ENCODE measurements around the gene WNT16. TPM values are rescaled to one million over a fixed set of nuclear protein-coding genes. Genes with fewer than 3 reads are reported as not detected.

The WNT16 gene
- total RNA-seq, 1 donor from 2014 or later, result not detected

GRCh38 chr7:121339082-121339481 lies 10.3 kb downstream of the WNT16 start:
- Mint-ChIP-seq H3K4me1 (ENCODE audit: low read depth) (no peaks in the 10 kb centered on the region), H3K9me3 (ENCODE audit: low read depth) (no peaks in the 10 kb centered on the region), H3K27ac (no peak overlapping the region), H3K27me3 (peaks cover 5% of the 10 kb centered on the region), H3K4me3 (ENCODE audit: low read depth) (no peak overlapping the region), H3K36me3 (ENCODE audit: insufficient read depth) (no peaks in the 10 kb centered on the region)
- no peak for TF ChIP-seq CTCF (IDR thresholded peaks at IDR 0.05; ENCODE audit: unreplicated experiment)
- DNase-seq (ENCODE audit: low spot score, unreplicated experiment), result no peak

- Mint-ChIP-seq H3K9me3 (ENCODE audit: low read depth) (no peaks in the 10 kb centered on the region), H3K36me3 (ENCODE audit: insufficient read depth) (no peaks in the 10 kb centered on the region), H3K4me3 (ENCODE audit: low read depth) (no peak overlapping the region), H3K27me3 (no peaks in the 10 kb centered on the region), H3K27ac (no peak overlapping the region), H3K4me1 (ENCODE audit: low read depth) (no peaks in the 10 kb centered on the region)
- DNase-seq (ENCODE audit: low spot score, unreplicated experiment), result no peak
- TF ChIP-seq CTCF (IDR thresholded peaks at IDR 0.05; ENCODE audit: unreplicated experiment), result no peak
Measured at GRCh38 chr7:121341933-121342332, 13.1 kb downstream of the WNT16 start.

GRCh38 chr7:121342631-121343030 lies 13.8 kb downstream of the WNT16 start:
- no peak overlapping the region for H3K4me3 Mint-ChIP-seq (ENCODE audit: low read depth)
- no peak for DNase-seq (ENCODE audit: low spot score, unreplicated experiment)
- TF ChIP-seq CTCF (IDR thresholded peaks at IDR 0.05; ENCODE audit: unreplicated experiment), result no peak
- H3K27ac Mint-ChIP-seq, result no peak overlapping the region
- no peaks in the 10 kb centered on the region for H3K4me1 Mint-ChIP-seq (ENCODE audit: low read depth)
- H3K36me3 Mint-ChIP-seq (ENCODE audit: insufficient read depth), result no peaks in the 10 kb centered on the region
- H3K27me3 Mint-ChIP-seq, result no peaks in the 10 kb centered on the region
- no peaks in the 10 kb centered on the region for H3K9me3 Mint-ChIP-seq (ENCODE audit: low read depth)

- DNase-seq (ENCODE audit: low spot score, unreplicated experiment), result no peak
- Mint-ChIP-seq H3K27ac (no peak overlapping the region), H3K36me3 (ENCODE audit: insufficient read depth) (no peaks in the 10 kb centered on the region)
Measured at GRCh38 chr7:121343302-121343701, 14.5 kb downstream of the WNT16 start.

GRCh38 chr7:121344093-121344492 lies 15.3 kb downstream of the WNT16 start:
- no peak for DNase-seq (ENCODE audit: low spot score, unreplicated experiment)
- H3K9me3 Mint-ChIP-seq (ENCODE audit: low read depth), result no peaks in the 10 kb centered on the region
- no peaks in the 10 kb centered on the region for H3K4me1 Mint-ChIP-seq (ENCODE audit: low read depth)
- H3K36me3 Mint-ChIP-seq (ENCODE audit: insufficient read depth), result no peaks in the 10 kb centered on the region
- no peaks in the 10 kb centered on the region for H3K27me3 Mint-ChIP-seq
- TF ChIP-seq CTCF (IDR thresholded peaks at IDR 0.05; ENCODE audit: unreplicated experiment), result no peak
- H3K27ac Mint-ChIP-seq, result no peak overlapping the region
- no peak overlapping the region for H3K4me3 Mint-ChIP-seq (ENCODE audit: low read depth)

More at GRCh38 chr7:121343302-121343701, 14.5 kb downstream of the WNT16 start:
- no peaks in the 10 kb centered on the region for H3K27me3 Mint-ChIP-seq
- no peaks in the 10 kb centered on the region for H3K4me1 Mint-ChIP-seq (ENCODE audit: low read depth)
- TF ChIP-seq CTCF (IDR thresholded peaks at IDR 0.05; ENCODE audit: unreplicated experiment), result no peak
- H3K4me3 Mint-ChIP-seq (ENCODE audit: low read depth), result no peak overlapping the region
- H3K9me3 Mint-ChIP-seq (ENCODE audit: low read depth), result no peaks in the 10 kb centered on the region

Data from progenitor cell of endocrine pancreas (in vitro differentiated cells).